ENCODE data around the gene YAP1.
"Not testable (repeated sequence)": the region's sequence is repeated elsewhere in the genome, so short reads cannot be mapped to it uniquely, and the experiment has no call there.

YAP1 gene

DNA sequence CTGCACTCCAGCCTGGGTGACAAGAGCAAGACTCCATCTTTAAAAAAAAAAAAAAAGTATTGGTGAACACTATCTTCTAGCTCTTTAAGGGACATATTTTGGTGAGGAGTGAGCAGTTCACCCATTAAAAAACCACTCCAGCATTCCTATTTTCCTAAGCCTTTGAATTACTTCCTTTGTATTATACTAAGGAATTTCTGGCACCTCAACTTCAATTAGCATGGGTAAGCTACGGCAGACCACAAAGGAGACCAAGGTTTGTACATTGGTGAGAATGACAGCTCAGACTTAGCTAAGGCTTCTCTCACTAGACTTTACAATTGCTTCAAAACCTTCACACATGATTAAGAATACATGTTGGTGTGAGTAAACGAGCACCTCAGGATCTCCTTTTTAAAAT lies 150.0 kb downstream of the YAP1 start:
- TF ChIP-seq, protein P1, sequence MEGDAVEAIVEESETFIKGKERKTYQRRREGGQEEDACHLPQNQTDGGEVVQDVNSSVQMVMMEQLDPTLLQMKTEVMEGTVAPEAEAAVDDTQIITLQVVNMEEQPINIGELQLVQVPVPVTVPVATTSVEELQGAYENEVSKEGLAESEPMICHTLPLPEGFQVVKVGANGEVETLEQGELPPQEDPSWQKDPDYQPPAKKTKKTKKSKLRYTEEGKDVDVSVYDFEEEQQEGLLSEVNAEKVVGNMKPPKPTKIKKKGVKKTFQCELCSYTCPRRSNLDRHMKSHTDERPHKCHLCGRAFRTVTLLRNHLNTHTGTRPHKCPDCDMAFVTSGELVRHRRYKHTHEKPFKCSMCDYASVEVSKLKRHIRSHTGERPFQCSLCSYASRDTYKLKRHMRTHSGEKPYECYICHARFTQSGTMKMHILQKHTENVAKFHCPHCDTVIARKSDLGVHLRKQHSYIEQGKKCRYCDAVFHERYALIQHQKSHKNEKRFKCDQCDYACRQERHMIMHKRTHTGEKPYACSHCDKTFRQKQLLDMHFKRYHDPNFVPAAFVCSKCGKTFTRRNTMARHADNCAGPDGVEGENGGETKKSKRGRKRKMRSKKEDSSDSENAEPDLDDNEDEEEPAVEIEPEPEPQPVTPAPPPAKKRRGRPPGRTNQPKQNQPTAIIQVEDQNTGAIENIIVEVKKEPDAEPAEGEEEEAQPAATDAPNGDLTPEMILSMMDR (conservative IDR thresholded peaks at IDR 0.05): no peak
- H3K27ac ChIP-seq: no peak overlapping the region

DNA sequence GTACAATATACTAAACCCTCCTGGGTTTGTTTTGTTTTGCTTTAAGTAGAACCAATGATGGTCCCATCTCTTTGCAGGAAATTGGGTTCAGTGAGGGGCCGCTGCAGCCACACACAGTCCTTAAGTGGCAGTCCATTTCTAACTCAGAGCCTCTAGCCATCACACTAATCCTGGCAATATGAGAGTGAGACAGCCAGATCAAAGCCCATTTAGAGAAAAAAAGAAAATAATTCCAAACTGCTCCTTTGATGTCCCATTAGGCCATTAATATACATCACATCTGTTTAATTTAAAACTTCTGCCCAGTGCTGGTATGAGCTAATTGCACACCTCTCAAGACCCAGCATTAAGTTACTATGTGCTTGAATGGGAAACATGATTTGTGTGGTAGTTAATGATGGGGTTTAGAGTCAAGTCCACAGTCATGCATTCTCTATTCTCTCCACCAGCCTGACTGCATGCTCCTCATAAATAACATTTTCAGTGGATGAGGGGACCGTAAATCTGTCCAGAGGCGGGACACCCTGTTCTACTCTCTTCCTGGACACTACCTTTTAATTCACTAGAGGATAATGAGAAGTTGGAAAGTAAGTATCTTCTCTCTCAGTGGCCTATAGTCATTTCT lies 153.2 kb downstream of the YAP1 start:
- TF ChIP-seq, protein P1 (conservative IDR thresholded peaks at IDR 0.05): no peak
- no peak overlapping the region for H3K27ac ChIP-seq

DNA sequence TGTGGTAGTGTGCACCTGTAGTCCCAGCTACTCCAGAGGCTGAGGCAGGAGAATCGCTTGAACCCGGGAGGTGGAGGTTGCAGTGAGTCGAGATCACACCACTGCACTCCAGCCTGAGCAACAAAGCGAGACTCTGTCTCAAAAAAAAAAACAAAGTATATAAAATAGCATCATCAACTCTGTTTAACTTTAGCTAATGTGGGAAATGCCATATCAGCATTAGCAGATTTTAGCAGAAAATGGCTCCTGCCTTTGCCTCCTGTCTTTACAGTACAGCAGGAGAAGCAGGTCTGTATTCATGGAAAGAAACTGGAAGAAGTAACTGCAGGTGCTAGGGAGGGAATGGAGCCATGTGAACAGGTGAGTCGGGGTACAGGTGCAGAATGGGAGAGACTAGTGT lies 154.5 kb downstream of the YAP1 start:
- H3K27ac ChIP-seq: not testable (repeated sequence)

DNA sequence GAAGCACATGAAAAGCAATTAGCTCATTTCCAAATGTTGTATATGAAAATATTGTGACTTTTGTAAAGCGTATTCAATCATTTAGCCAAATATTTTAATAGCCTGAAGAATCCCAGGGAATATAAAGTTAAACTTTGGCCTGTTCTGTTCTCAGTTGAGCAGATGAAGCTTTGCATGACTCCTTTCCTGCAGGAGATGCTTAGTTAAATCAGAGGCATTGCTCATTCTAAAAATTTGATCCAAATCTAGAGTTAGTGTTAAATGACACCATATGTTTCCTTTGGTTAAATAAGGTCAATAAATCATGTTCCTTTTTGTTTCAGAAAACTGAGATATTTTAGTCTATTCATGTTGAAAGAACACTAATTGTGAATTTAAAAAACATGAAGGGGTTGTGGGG lies 155.9 kb downstream of the YAP1 start:
- no peak overlapping the region for H3K27ac ChIP-seq
- TF ChIP-seq, protein P1 (conservative IDR thresholded peaks at IDR 0.05): no peak

DNA sequence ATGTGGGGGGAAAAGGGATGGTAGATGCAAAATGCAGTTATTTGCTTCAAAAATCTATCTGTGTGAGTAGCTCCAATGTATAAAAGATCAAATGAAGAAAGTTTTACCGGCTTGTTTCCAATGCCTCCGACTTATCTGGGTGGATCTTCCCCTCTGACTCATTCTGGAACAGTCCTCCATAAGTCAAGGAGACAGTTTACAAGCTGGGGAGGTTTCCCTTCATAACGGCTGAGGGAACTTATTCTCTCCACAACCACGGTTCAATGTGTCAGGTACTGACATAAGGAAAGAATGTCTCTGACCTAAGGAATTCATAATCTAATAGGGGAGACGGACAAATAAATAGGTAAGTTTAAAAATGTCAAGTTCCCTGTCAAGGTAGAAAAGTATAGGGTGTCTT lies 157.4 kb downstream of the YAP1 start:
- H3K27ac ChIP-seq: peak overlapping the region; percentile 60; the same call in 1 of the 2 replicates
- TF ChIP-seq, protein P1 (conservative IDR thresholded peaks at IDR 0.05): no peak

DNA sequence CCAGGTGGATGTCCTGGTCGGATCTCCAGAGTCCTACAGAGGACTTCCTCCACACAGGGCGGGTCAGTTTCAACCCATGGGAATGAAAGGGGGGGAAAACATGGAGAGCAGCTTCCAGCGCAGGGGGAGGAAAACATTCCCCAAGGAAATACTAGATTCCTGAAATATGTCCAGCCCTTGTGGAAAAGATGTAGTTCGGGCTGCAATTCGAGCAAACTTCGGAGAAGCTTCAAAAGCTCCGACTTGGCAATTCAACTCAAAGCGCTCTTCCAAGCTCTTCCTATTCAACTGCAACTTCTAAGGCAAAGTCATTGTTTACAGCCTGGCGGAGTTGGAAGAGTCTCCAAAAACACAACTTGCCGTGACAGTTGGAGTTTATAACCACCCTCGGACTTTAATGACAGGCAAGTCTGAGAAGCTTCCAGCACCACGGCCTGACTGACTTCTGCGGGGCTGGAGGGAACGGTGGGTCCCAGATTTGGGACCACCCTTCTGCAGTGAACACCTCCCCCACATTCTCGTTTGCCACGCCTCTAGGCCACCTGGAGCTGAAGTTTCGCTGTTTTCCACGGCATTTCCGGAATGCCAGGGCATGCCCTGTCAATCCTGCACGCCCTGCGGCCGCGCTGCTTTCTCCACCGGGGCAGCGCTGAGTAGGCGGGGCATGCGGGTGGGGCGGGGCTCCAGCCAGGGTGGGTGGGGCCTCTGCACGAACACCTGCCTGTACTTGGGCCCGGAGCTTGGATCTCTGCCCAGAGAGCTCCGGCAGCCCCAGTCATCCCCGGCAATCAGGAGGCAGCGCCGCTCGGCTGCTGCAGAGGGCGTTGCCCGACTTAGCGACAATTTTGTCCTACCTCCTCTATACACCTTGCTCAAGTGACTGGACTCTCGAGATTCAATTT lies 158.1 kb downstream of the YAP1 start:
- TF ChIP-seq, protein P1 (conservative IDR thresholded peaks at IDR 0.05): peak; percentile 78
- peak overlapping the region; percentile 60 for H3K27ac ChIP-seq

DNA sequence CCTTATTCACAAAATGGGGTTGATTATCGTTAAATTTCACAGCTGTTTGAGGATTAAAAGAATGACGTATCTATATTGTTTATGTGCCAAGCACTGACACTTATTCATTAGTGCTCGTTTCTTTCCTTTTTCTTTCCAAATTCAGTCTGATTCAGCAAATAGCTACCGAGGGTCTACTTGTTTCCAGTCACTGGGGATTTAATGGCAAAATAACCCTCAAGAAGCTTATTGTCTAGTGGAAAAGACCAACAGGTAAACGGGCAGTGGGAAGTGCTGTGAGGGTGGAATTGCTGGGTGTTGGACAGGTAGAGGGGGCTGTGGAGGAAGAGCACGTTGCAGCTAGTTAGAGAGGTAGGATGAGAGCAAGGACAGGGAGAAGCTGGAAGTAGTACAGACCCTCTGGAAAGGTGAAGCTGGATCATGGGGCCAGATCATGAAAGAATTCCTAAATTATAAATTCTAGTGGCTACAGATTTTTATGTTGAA lies 158.8 kb downstream of the YAP1 start:
- peak overlapping the region; percentile 60 for H3K27ac ChIP-seq
- TF ChIP-seq, protein P1 (conservative IDR thresholded peaks at IDR 0.05): peak; percentile 55

Data from VCaP (cell line).